Left lung (tissue), 10 donors: ENCODE data around the gene FBXL16. TPM values are rescaled to one million over a fixed set of nuclear protein-coding genes. Genes with fewer than 3 reads are reported as not detected.

Source experiments
- ATAC-seq: fragments of 200-7000 bp; cut with Tn5 transposase; one replicate; pipeline ENCODE4 v1.9.1; 2020; ENCODE audit warnings: moderate library complexity
- DNase-seq, 4 donors: peaks; one replicate each; pipeline ENCODE4 v3.0.0-alpha.2; 2013 to 2020
- H3K27ac ChIP-seq, 2 donors: fragments of 200-600 bp; sonication (generic) in 1 of 2; one replicate each; pipeline versions ENCODE4 v1.5.0 to v1.8.0; 2020 to 2021
- H3K27me3 ChIP-seq, 2 donors: fragments of 200-600 bp; sonication (generic) in 1 of 2; one replicate each; pipeline versions ENCODE4 v1.5.0 to v1.8.0; 2020 to 2021
- H3K36me3 ChIP-seq, 2 donors: fragments of 200-600 bp; sonication (generic) in 1 of 2; one replicate each; pipeline versions ENCODE4 v1.5.0 to v1.8.0; 2020 to 2021
- H3K4me1 ChIP-seq, 2 donors: fragments of 200-600 bp; one replicate each; pipeline ENCODE4 v1.8.0; 2021
- H3K4me3 ChIP-seq, 2 donors: fragments of 200-600 bp; sonication (generic) in 1 of 2; one replicate each; pipeline versions ENCODE4 v1.5.0 to v1.8.0; 2020 to 2021; ENCODE audit warnings: mild to moderate bottlenecking in 1 of 2
- H3K9me3 ChIP-seq, 2 donors: fragments of 200-600 bp; sonication (generic) in 1 of 2; one replicate each; pipeline versions ENCODE4 v1.5.0 to v1.8.0; 2020 to 2021
- intact Hi-C, 2 donors: fragments of 100-400 bp; cut with DNase I; formaldehyde crosslinking; loops; one replicate each; pipeline versions ENCODE4 v1.11.2 to v1.14.2; 2022
- polyA plus RNA-seq, 6 donors: library from polyadenylated mRNA; unstranded; fragments of 120-200 nt; gene quantifications; one replicate each; pipeline ENCODE4 v1.2.1, GENCODE V29; 2013; ENCODE audit not compliant: insufficient read length in 6 of 6
- total RNA-seq, 2 donors: library from RNA; stranded (reverse); fragmentation: NEBNext Ultra II Directional; extraction: Animal tissue kit (Norgen Biotek cat#: 25700); gene quantifications; one replicate each; pipeline ENCODE4 v1.2.1, GENCODE V29; 2021
- TF ChIP-seq, protein P1 (sequence below), 2 donors: fragments of 200-600 bp; sonication (generic) in 1 of 2; IDR thresholded peaks; one replicate each; pipeline versions ENCODE4 v1.5.0 to v1.8.0; 2021; ENCODE audit warnings: antibody characterized with exemption in 2 of 2
- donor health status: DM: no; HTN: yes; CAD: no.
- donor health status: DM: no; HTN: no; CAD: no.

Gene FBXL16
- total and polyA plus RNA-seq, 8 donors: 0.48 to 5.7 (median 0.72) TPM

DNA sequence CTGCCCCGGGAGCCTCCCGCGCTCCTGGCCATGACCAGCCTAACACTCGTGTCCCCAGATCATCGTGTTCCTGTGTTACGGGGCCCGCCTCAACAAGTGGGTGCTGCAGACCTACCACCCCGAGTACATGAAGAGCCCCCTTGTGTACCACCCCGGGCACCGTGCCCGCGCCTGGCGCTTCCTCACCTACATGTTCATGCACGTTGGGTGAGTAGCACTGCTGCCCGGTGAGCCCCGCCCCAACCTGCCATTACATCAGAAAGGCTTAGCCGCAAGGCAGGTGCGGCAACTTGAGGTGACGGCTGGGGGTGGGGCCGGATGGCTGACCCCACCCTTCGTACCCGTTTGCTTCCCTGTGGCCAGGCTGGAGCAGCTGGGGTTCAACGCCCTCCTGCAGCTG is 28.7 kb downstream of the FBXL16 start:
- Histone ChIP-seq H3K36me3 (peaks cover 0 to 36% of the 10 kb centered on the region in 2 donors), H3K4me3 (no peak overlapping the region), H3K4me1 (peaks cover 23 to 47% of the 10 kb centered on the region in 2 donors), H3K27me3 (peaks cover 0 to 33% of the 10 kb centered on the region in 2 donors), H3K9me3 (no peaks in the 10 kb centered on the region), H3K27ac (no peak overlapping the region)
- DNase-seq: peak in 2 of 4 donors; percentile 57 to 78
- TF ChIP-seq, protein P1, sequence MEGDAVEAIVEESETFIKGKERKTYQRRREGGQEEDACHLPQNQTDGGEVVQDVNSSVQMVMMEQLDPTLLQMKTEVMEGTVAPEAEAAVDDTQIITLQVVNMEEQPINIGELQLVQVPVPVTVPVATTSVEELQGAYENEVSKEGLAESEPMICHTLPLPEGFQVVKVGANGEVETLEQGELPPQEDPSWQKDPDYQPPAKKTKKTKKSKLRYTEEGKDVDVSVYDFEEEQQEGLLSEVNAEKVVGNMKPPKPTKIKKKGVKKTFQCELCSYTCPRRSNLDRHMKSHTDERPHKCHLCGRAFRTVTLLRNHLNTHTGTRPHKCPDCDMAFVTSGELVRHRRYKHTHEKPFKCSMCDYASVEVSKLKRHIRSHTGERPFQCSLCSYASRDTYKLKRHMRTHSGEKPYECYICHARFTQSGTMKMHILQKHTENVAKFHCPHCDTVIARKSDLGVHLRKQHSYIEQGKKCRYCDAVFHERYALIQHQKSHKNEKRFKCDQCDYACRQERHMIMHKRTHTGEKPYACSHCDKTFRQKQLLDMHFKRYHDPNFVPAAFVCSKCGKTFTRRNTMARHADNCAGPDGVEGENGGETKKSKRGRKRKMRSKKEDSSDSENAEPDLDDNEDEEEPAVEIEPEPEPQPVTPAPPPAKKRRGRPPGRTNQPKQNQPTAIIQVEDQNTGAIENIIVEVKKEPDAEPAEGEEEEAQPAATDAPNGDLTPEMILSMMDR (IDR thresholded peaks at IDR 0.05): no peak
- ATAC-seq: peak; percentile 28
- intact Hi-C loops: no loop called here

DNA sequence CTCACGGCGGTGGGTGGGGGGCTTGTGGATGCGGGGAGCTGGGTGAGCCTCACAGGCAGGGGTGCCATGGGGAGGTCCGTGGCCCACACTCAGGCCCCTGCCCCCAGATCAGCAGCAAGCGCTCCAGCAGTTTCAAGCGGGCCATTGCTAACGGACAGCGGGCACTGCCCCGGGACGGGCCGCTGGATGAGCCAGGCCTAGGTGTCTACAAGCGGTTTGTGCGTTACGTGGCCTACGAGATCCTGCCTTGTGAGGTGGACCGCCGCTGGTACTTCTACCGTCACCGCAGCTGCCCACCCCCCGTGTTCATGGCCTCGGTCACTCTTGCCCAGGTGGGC is 29.1 kb downstream of the FBXL16 start:
- TF ChIP-seq, protein P1 (IDR thresholded peaks at IDR 0.05): no peak
- H3K4me1 ChIP-seq: peaks cover 19 to 43% of the 10 kb centered on the region in 2 donors

DNA sequence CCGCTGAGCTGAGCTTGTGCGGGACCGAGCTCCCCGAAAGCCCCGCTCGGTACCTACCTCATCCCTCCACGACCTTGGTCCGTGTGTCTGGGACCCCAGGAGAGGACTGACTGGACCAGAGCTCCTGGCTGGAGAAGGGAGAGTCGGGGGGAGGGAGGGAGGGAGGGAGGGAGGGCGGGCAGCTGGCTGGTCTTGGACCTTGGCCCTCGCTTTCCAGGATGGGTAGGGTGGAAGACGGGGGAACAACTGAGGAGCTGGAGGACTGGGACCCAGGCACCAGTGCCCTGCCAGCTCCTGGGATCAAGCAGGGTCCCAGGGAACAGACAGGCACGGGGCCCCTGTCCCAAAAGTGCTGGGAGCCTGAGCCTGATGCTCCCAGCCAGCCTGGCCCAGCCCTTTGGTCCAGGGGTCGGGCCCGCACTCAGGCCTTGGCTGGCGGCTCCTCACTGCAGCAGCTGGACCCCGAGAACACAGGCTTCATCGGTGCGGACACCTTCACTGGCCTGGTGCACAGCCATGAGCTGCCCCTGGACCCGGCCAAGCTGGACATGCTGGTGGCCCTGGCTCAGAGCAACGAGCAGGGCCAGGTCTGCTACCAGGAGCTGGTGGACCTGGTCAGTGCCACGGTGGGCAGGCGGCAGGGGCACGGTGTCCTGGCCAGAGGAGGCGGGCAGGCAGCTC is 29.6 kb downstream of the FBXL16 start:
- peaks cover 0 to 38% of the 10 kb centered on the region in 2 donors for H3K36me3 ChIP-seq
- DNase-seq: no peak
- no peak overlapping the region for H3K4me3 ChIP-seq
- H3K27me3 ChIP-seq: peaks cover 0 to 33% of the 10 kb centered on the region in 2 donors
- H3K9me3 ChIP-seq: no peaks in the 10 kb centered on the region
- no peak overlapping the region for H3K27ac ChIP-seq
- intact Hi-C loops: no loop called here
- TF ChIP-seq, protein P1 (IDR thresholded peaks at IDR 0.05): no peak
- peaks cover 14 to 38% of the 10 kb centered on the region in 2 donors for H3K4me1 ChIP-seq
- no peak for ATAC-seq

More for the DNA sequence above, 29.1 kb downstream of the FBXL16 start:
- no peak for ATAC-seq
- intact Hi-C loops: no loop called here
- Histone ChIP-seq H3K36me3 (peaks cover 0 to 36% of the 10 kb centered on the region in 2 donors), H3K27me3 (peaks cover 0 to 33% of the 10 kb centered on the region in 2 donors), H3K27ac (no peak overlapping the region), H3K4me3 (no peak overlapping the region), H3K9me3 (no peaks in the 10 kb centered on the region)
- no peak for DNase-seq

DNA sequence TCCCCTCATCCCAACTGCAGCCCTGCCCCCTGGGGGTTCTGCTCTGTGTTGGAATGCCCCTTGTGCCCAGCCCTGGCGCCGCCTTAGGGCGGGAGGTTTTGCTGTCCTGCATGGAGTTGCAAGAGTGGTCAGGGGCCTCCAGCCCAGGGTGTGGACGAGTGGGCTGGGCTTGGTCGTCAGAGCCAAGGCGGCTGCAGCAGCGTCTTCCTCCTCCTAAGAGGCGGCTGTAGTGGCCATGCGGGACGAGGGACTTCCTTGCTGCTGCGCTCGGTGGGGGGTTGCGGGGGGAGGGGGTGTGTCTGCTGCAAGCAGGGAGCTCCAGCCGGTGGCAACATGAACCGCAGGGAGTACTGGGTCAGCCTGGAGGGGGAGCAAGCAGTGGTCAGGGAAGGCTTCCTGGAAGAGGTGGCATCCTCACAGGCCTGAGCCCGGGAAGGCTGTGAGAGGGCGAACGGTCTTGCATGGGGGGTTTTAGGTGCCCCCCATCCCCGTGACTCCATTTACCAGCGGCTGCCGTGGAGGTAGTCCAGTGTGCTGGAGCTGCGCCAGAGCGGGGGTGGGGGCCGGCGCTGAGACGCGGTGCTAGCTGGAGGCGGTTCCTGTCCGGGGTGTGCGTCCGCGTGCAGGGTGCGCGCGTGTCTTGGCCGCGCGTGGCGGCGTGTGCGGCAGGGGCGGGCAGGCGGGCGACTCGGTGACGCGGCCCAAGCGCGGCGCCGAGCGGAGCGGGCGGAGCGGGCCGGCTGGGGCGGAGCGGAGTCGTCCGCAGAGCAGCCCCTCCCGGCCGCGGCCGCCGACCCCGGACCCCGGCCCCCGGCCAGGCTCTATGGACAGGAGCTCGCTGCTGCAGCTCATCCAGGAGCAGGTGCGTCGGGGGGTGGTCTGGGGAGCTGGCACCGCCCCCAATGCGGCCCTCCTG is 30.4 kb downstream of the FBXL16 start, which contains the start of gene RHBDL1:
TSS of gene RHBDL1 (plus strand) at position 704 of the 916 bp plus-strand sequence. CDS start at position 824, 120 bp downstream.
- peaks cover 0 to 33% of the 10 kb centered on the region in 2 donors for H3K27me3 ChIP-seq
- ATAC-seq (no peak), DNase-seq (no peak)
- no peaks in the 10 kb centered on the region for H3K9me3 ChIP-seq
- intact Hi-C loops: no loop called here
- H3K27ac ChIP-seq: no peak within 1 kb of the TSS
- H3K4me3 ChIP-seq: no peak within 1 kb of the TSS
- TF ChIP-seq, protein P1 (IDR thresholded peaks at IDR 0.05): no peak
- H3K4me1 ChIP-seq: peaks cover 11 to 34% of the 10 kb centered on the region in 2 donors
- H3K36me3 ChIP-seq: peaks cover 0 to 45% of the 10 kb centered on the region in 2 donors
